Measurements from ENCODE around the gene INPP5J. TPM values are rescaled to one million over a fixed set of nuclear protein-coding genes. Genes with fewer than 3 reads are reported as not detected.

The INPP5J gene
- total and polyA plus RNA-seq, 2 experiments from 2014 or later, result 4.8 to 14.5 TPM

GRCh38 chr22:31161386-31161785, 38.6 kb downstream of the INPP5J start:
- H3K4me3 Mint-ChIP-seq, result peak overlapping the region; percentile 80
- TF ChIP-seq NANOG (IDR thresholded peaks at IDR 0.05; ENCODE audit: borderline replicate concordance), result no peak
- TF ChIP-seq REST (IDR thresholded peaks at IDR 0.05; ENCODE audit: unreplicated experiment), result no peak
- peaks cover 8% of the 10 kb centered on the region for H3K4me1 Mint-ChIP-seq
- peaks cover 3% of the 10 kb centered on the region; the same call in 1 of the 3 replicates for H3K9me3 Mint-ChIP-seq
- Histone ChIP-seq H3K4me1 (ENCODE audit: insufficient read depth) (peaks cover 5% of the 10 kb centered on the region; the same call in 1 of the 2 replicates), H4K20me1 (replicated peaks; ENCODE audit: insufficient read depth) (peaks cover 3% of the 10 kb centered on the region; the same call in 1 of the 2 replicates), H3K4me3 (peak overlapping the region; percentile 86), H3K27me3 (ENCODE audit: insufficient read depth) (peaks cover 27% of the 10 kb centered on the region), H3K9me2 (ENCODE audit: insufficient read depth) (peaks cover 4% of the 10 kb centered on the region; the same call in 1 of the 2 replicates), H2AFZ (no peak overlapping the region), H3K36me3 (ENCODE audit: insufficient read depth) (no peaks in the 10 kb centered on the region), H3F3A (replicated peaks; ENCODE audit: low read depth) (no peaks in the 10 kb centered on the region), H3K27ac (ENCODE audit: low read depth) (no peak overlapping the region), H3K79me2 (replicated peaks; ENCODE audit: insufficient read depth) (peaks cover 33% of the 10 kb centered on the region), H3K4me2 (peak overlapping the region; percentile 89)
- H3K27ac Mint-ChIP-seq, result no peak overlapping the region
- H3K36me3 Mint-ChIP-seq (ENCODE audit: low read depth), result peaks cover 3% of the 10 kb centered on the region; the same call in 1 of the 3 replicates
- no peak for ATAC-seq
- peaks cover 5% of the 10 kb centered on the region for H3K27me3 Mint-ChIP-seq (ENCODE audit: insufficient read depth, low read depth, poor library complexity)
- no peak for DNase-seq (ENCODE audit: low spot score)

- Mint-ChIP-seq H3K36me3 (ENCODE audit: low read depth) (peaks cover 3% of the 10 kb centered on the region; the same call in 1 of the 3 replicates), H3K27ac (no peak overlapping the region), H3K9me3 (peaks cover 3% of the 10 kb centered on the region; the same call in 1 of the 3 replicates), H3K27me3 (ENCODE audit: insufficient read depth, low read depth, poor library complexity) (peaks cover 5% of the 10 kb centered on the region), H3K4me3 (no peak overlapping the region), H3K4me1 (peaks cover 8% of the 10 kb centered on the region)
- no peak overlapping the region for H3K4me3 ChIP-seq
- peaks cover 4% of the 10 kb centered on the region; the same call in 1 of the 2 replicates for H3K9me2 ChIP-seq (ENCODE audit: insufficient read depth)
- H3K27me3 ChIP-seq (ENCODE audit: insufficient read depth), result peaks cover 23% of the 10 kb centered on the region
- no peak overlapping the region for H3K27ac ChIP-seq (ENCODE audit: low read depth)
- H3K79me2 ChIP-seq (replicated peaks; ENCODE audit: insufficient read depth), result peaks cover 33% of the 10 kb centered on the region
- no peak for DNase-seq (ENCODE audit: low spot score)
- H3K4me2 ChIP-seq, result no peak overlapping the region
- H3F3A ChIP-seq (replicated peaks; ENCODE audit: low read depth), result no peaks in the 10 kb centered on the region
- peaks cover 5% of the 10 kb centered on the region; the same call in 1 of the 2 replicates for H3K4me1 ChIP-seq (ENCODE audit: insufficient read depth)
- 0 out of 2 replicates have a peak, but pooled peaks cover 3% of the 10 kb centered on the region for H3K36me3 ChIP-seq (ENCODE audit: insufficient read depth)
- no peak overlapping the region for H2AFZ ChIP-seq
- peaks cover 3% of the 10 kb centered on the region; the same call in 1 of the 2 replicates for H4K20me1 ChIP-seq (replicated peaks; ENCODE audit: insufficient read depth)
- TF ChIP-seq EZH2 (IDR thresholded peaks at IDR 0.05; ENCODE audit: low read depth, unreplicated experiment) (no peak), ZNF331 (CRISPR knock-in tag; IDR thresholded peaks at IDR 0.05; ENCODE audit: low read depth) (no peak), NANOG (IDR thresholded peaks at IDR 0.05; ENCODE audit: borderline replicate concordance) (no peak)
- ATAC-seq, result no peak
Measured at GRCh38 chr22:31162015-31162765, 39.4 kb downstream of the INPP5J start.

All from GM23338 (cell line).